Rectal smooth muscle tissue (tissue), 1 donor: ENCODE results near the gene CCDC201.
"Not testable (repeated sequence)": the region's sequence is repeated elsewhere in the genome, so short reads cannot be mapped to it uniquely, and the experiment has no call there.

Experiments used
- H3K27ac ChIP-seq: one replicate; pipeline ENCODE4 v1.7.0; 2013; ENCODE audit warnings: low read depth, low read length, inconsistent platforms
- H3K27me3 ChIP-seq: one replicate; pipeline ENCODE4 v1.7.0; 2013; ENCODE audit warnings: low read length; ENCODE audit not compliant: control insufficient read depth, insufficient read depth
- H3K36me3 ChIP-seq: one replicate; pipeline ENCODE4 v1.7.0; 2013; ENCODE audit warnings: low read length; ENCODE audit not compliant: control insufficient read depth, insufficient read depth
- H3K4me1 ChIP-seq: one replicate; pipeline ENCODE4 v1.7.0; 2013; ENCODE audit warnings: low read length; ENCODE audit not compliant: control insufficient read depth, insufficient read depth
- H3K4me3 ChIP-seq: one replicate; pipeline ENCODE4 v1.7.0; 2013; ENCODE audit warnings: low read length
- H3K9ac ChIP-seq: one replicate; pipeline ENCODE4 v1.7.0; 2013; ENCODE audit warnings: low read length

CCDC201 gene

GRCh38 chr7:45814216-45815118 lies 58.4 kb downstream of the CCDC201 start:
- not testable (repeated sequence) for H3K27ac ChIP-seq

GRCh38 chr7:45813771-45814170 lies 59.1 kb downstream of the CCDC201 start:
- H3K4me1 ChIP-seq, H3K4me3 ChIP-seq, H3K36me3 ChIP-seq, H3K9ac ChIP-seq, H3K27me3 ChIP-seq, H3K27ac ChIP-seq: not testable (repeated sequence)

More at GRCh38 chr7:45814216-45815118, 58.4 kb downstream of the CCDC201 start:
- not testable (repeated sequence) for H3K27me3 ChIP-seq, H3K9ac ChIP-seq, H3K4me3 ChIP-seq, H3K36me3 ChIP-seq, H3K4me1 ChIP-seq

- Histone ChIP-seq H3K4me1 (no peaks in the 10 kb centered on the region), H3K4me3 (no peak overlapping the region), H3K36me3 (no peaks in the 10 kb centered on the region), H3K9ac (no peak overlapping the region), H3K27ac (no peak overlapping the region), H3K27me3 (no peaks in the 10 kb centered on the region)
Measured at GRCh38 chr7:45812946-45813345, 59.9 kb downstream of the CCDC201 start.

- H3K27ac ChIP-seq, H3K27me3 ChIP-seq, H3K4me3 ChIP-seq, H3K36me3 ChIP-seq, H3K9ac ChIP-seq, H3K4me1 ChIP-seq: not testable (repeated sequence)
Measured at GRCh38 chr7:45811652-45812234, 61.1 kb downstream of the CCDC201 start.

GRCh38 chr7:45810451-45811005 lies 62.4 kb downstream of the CCDC201 start:
- not testable (repeated sequence) for H3K36me3 ChIP-seq, H3K9ac ChIP-seq, H3K4me1 ChIP-seq, H3K27ac ChIP-seq, H3K4me3 ChIP-seq, H3K27me3 ChIP-seq
